Bone marrow (tissue), 2 donors: Measurements from ENCODE around the gene ZBTB9.

ENCODE experiments used
- DNase-seq, 2 donors: peaks; one replicate each; lab custom pipeline; 2025; lab: John Stamatoyannopoulos, UW

The ZBTB9 gene, protein sequence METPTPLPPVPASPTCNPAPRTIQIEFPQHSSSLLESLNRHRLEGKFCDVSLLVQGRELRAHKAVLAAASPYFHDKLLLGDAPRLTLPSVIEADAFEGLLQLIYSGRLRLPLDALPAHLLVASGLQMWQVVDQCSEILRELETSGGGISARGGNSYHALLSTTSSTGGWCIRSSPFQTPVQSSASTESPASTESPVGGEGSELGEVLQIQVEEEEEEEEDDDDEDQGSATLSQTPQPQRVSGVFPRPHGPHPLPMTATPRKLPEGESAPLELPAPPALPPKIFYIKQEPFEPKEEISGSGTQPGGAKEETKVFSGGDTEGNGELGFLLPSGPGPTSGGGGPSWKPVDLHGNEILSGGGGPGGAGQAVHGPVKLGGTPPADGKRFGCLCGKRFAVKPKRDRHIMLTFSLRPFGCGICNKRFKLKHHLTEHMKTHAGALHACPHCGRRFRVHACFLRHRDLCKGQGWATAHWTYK

DNA sequence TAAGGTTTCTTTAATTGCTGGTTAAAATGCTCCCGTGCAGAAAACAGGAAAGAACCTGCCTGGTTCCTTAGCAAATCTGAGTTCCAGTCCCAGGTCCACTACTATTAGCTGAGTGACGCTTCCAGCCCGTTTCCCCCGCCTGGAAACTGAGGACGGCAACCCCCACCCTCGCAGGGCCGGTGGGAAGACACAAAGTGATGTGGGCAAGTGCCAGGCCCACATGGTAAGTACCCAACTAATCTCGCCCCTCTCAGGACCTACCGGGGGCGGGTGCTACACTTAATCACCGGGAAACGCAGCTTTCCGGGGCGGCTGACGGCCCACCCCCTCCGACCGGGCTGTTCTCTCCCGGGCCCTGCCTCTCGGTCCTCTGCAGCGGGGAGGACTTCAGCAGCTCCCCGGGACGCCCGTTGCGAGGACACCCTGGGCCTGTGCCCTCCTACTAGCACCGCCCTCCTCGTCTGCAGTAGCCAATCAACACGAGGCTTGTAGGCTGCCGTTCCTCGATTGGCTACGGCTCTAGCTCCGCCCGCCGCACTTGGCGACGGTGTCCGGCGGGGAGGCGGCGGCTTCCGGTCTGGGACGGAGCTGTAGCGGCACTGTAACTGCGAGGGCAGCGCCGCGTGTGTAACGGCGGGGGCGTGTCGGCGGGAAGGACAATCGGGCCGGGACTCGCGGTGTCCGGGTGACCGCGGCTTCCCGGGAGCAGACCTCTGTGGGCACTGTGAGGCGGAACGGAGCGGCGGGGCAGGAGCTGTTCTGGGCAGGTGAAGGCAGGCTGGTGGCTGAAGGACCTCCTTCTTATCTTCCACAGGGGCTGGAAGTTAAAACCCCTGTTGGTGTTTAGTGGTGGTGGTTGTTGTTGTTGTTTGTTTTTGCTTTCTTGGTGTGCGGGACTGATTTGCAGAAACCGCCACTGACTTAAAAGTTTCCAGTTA, at the start of gene ZBTB9:
Gene ZBTB9, plus strand, starts transcription at position 568 of the 938 bp plus-strand sequence. CDS start 525 bp downstream, outside the sequence.
- peak; percentile 77 to 89 for DNase-seq

DNA sequence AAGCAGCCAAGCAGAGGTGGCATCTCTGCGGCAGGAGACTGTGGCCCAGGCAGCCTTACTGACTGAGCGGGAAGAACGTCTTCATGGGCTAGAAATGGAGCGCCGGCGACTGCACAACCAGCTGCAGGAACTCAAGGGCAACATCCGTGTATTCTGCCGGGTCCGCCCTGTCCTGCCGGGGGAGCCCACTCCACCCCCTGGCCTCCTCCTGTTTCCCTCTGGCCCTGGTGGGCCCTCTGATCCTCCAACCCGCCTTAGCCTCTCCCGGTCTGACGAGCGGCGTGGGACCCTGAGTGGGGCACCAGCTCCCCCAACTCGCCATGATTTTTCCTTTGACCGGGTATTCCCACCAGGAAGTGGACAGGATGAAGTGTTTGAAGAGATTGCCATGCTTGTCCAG, 49.5 kb upstream of the ZBTB9 start:
- DNase-seq = no peak

DNA sequence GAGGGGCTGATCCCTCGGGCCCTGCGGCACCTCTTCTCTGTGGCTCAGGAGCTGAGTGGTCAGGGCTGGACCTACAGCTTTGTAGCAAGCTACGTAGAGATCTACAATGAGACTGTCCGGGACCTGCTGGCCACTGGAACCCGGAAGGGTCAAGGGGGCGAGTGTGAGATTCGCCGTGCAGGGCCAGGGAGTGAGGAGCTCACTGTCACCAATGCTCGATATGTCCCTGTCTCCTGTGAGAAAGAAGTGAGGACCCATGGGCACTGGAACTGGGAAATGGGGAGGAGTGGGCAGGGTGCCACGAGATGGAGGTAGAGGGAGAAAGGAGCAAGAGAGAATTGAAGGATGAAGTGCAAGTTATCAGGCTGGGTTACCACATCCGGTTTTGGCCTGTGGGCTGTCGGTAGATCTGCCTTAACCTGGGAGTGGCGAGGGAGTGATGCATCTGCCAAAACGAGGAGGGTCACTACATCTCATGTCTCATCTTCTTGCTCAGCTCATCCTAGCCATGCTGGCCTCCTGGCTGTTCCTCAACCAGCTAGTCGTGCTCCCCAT, 48.9 kb upstream of the ZBTB9 start:
- no peak for DNase-seq

DNA sequence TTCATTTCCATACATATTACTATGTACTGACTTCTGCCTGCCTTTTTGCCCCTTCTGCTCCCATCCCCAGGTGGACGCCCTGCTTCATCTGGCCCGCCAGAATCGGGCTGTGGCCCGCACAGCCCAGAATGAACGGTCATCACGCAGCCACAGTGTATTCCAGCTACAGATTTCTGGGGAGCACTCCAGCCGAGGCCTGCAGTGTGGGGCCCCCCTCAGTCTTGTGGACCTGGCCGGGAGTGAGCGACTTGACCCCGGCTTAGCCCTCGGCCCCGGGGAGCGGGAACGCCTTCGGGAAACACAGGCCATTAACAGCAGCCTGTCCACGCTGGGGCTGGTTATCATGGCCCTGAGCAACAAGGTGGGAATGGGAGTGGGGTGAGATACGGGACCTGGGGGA, 48.2 kb upstream of the ZBTB9 start:
- DNase-seq = no peak

DNA sequence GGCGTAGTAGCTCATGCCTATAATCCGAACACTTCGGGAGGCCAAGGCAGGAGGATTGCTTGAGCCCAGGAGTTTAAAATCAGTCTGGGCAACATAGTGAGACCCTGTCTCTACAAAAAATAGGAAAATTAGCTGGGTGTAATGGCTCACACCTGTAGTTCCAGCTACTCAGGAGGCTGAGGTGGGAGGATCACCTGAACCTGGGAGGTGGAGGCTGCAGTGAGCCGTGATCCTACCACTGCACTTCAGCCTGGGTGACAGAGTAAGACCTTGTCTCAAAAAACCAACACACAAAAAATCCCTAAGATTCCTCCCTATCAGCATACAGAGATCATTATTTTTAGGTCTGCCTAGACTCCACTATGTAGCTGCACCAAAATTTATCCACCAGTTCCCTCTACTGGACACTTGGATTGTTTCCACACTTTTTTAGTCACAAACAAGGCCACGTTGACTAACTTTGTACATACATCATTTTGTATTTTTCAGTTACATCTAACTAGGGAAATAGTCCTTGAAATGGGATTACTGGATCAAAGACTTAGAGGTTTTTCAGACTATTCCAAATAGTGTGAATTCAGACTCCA, 47.2 kb upstream of the ZBTB9 start:
- peak in 1 of 2 donors; percentile 19 for DNase-seq

DNA sequence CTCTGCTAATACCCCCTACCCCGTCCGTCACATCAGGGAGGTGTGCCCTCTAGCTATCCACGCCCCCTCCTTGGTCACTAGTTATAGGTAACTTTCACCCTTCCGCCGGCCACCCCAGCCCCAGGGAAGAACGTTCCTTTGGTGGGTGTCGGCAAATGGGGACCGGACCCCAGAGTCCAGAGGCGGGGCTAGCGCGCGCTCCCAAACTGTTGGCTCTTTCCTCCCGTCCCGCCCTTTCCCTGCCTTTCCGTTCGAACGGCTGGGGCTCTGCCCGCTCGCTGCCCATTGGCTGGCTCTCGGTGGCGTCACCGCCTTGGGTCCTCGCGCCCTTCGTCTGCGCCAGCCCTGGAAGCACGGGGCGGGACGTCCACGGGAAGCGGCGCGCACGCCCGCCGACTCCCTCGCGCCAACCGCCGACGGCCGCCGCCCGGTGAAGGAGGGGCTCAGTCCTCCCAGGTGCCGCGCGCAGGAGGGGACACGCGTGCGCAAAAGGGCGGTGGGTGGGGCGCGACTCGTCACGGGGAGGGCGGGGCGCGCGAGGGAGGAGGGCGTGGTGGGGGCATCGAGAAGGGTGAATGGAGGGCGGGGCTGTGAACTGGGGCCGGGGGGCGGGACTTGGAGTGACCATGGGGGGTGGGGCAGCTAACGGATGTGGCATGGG, 44.2 kb upstream of the ZBTB9 start:
- peak; percentile 92 to 95 for DNase-seq

DNA sequence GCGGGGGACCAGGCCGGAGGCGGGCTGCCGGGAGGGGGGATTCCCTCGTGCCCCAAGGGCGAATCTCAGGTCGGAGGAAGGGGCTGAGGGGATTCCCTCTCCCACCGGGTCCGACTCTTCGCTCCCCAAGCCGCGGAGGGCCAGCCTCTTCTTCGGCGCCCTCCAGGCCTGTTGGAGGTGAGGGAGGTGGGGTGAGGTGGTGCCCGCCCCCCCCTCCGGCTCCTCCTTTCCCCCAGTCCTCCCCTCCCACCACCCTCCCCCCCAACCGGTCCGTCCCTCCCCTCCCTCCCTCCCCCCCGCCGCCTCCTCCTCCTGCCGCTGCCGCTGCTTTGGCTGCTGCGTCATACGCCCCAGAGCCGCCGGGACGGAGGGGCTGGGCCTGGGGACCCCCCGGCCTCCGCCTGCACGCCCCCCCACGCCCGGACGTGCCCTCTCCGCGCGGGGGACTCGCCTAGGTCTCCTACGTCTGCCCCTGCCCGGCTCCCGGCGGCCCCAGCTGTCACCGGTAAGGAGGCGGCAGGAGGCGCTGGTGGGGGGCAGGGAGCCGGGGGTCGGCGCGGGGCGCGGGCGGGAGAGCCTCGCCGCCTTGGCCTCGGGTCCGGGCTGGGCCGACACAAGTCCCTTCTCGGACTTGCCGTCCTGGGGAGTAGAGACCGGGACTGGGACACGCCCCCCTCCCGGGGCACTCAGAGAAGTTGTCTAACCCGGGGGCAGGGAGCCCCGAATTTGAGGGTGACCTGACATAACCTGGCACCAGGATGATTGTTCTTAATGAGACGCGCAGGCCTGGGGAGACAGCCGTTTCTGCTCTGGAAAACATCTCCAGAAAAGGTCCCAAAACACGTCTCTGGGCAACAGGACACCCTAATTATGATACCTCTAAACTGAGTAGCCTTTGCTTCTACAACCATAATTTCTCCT, 43.4 kb upstream of the ZBTB9 start, which contains the start of gene PHF1:
Gene PHF1, plus strand, starts transcription at position 304 of the 921 bp plus-strand sequence. CDS start 1,250 bp downstream, outside the sequence.
- DNase-seq = peak; percentile 45 to 69

DNA sequence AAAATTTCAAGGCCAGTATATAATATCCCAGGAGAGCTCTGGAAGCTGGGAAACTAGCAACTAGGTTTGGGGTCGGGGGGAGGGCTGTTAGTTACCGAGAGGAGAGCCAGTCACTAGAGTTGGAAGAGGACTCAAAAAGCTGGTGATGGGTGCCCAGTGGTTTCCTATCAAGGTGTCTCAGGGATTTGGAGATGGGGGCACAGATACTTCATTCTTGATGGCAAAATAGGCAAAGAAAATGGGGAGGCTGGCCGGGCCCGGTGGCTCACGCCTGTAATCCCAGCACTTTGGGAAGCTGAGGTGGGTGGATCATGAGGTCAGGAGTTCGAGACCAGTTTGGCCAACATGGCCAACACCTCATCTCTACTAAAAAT, 42.8 kb upstream of the ZBTB9 start:
- DNase-seq = no peak

DNA sequence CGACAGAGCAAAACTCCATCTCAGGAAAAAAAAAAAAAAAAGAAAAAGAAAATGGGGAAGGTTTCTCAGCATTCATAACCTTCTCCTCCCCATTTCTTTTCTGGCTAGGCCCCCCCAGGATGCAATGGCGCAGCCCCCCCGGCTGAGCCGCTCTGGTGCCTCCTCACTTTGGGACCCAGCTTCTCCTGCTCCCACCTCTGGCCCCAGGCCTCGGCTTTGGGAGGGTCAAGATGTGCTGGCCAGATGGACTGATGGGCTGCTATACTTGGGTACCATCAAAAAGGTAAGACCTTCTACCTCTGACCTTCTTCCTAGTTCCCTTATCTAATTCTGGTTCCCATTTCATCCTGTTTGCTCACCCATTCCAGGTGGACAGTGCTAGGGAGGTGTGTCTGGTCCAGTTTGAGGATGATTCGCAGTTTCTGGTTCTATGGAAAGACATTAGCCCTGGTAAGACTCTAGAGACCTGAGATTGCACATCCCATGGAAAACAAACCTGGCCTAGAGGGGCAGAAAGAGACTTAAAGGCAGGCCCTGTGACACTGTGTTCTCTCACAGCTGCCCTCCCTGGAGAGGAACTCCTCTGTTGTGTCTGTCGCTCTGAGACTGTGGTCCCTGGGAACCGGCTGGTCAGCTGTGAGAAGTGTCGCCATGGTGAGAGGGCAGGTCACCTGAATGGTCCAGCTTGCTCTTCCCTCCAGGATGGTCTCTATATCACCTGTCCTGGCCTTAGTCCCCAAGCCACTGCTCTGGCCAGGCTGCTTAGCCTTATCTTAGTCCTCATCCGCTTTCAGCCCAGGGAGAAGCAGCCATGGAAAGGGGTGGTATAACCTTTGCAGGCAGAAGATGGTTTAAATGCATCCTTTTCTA, 42.0 kb upstream of the ZBTB9 start:
- DNase-seq = no peak

DNA sequence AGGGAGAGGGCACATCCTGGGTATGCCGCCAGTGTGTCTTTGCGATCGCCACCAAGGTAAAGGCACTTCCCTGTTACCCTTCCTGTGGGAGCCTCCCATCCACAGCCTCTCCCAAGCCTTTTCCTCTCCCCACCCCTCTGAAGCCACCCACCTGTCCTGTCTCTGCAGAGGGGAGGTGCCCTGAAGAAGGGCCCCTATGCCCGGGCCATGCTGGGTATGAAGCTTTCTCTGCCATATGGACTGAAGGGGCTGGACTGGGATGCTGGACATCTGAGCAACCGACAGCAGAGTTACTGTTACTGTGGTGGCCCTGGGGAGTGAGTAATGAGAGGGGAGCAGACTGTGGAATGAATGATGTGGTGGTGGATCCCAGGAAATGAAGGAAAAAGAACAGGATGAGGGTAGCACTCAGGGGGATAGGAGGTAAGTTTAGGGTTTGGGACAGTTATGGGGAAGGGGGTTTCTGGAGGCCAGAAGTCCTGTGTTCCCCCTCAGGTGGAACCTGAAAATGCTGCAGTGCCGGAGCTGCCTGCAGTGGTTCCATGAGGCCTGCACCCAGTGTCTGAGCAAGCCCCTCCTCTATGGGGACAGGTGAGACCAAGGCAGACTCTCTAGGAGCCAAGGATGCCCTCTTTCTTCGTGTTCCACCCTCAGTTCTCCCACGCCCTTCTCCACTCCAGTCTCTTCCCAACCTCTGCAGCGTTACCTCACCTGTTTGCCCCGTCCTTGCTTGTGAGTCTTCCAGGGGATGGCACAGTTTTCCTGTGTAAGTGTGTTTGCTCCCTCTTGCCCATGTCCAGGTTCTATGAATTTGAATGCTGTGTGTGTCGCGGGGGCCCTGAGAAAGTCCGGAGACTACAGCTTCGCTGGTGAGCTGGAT, 40.9 kb upstream of the ZBTB9 start:
- DNase-seq = no peak

DNA sequence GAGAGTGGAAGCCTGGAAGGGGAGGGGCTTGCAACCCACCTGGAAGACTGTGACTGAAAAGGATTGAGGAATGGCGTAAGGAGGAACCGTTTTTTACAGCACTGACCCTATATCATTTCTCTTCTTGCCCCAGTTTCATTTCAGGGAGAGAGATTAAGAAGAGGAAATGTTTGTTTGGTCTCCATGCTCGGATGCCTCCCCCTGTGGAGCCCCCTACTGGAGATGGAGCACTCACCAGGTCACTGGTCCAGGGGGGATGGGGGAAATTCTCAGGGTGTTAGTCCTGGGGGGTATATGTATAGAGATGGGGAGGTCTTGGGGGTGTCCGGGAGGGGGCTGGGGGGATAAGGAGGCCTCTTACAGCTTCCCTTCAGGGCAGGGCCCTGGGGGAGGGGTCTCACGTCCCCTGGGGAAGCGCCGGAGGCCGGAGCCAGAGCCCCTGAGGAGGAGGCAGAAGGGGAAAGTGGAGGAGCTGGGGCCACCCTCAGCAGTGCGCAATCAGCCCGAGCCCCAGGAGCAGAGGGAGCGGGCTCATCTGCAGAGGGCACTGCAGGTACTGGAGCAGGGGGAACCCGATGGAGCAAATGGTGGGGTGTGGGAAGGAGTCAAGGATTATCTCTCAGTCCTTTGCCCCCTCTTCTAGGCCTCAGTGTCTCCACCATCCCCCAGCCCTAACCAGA, 39.6 kb upstream of the ZBTB9 start:
- no peak for DNase-seq

DNA sequence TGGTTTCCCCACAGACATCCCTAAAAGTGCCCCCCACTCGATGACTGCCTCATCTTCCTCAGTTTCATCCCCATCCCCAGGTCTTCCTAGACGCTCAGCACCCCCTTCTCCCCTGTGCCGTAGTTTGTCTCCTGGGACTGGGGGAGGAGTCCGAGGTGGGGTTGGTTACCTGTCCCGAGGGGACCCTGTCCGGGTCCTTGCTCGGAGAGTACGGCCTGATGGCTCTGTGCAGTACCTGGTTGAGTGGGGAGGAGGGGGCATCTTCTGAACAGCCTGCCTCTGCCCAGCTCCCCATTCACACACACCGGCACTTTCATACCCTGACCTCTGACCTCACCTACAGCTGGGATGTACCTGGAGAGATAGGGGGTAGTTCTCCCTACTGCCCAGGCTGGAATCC, 38.5 kb upstream of the ZBTB9 start:
- DNase-seq = no peak

DNA sequence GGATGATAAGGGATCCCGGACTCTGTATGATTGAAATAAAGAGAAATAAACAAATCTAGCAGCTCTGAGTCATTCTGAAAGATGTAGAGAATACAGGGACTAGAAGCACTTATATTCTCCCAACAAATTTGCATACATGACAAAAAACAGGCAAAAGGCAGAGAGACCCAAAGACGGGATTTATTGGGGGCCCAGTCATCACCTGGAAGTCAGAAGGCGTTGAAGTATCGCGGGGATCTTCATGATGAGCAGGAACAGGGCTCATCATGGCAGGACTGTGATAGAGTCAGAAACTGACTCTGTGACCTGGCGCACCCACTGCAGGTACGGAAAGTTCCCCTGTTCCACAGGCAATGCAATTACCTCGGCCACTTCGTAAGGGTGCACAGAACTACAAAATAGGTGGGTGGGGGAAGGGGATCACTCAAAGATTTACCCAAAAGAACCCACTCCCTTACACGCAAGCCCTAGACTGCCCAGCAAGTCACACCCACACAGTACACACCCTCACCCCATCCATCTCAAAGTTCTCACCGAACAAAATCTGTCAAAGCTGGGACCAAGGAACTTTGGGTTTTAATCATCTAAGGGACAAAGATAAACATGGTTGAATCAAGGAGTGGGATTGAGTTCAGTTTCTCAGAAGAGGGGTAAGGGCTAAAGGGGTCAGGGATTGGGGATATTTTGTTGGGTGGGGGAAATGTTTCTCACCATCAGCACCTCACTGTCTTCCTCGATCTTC, 37.8 kb upstream of the ZBTB9 start:
- no peak for DNase-seq

DNA sequence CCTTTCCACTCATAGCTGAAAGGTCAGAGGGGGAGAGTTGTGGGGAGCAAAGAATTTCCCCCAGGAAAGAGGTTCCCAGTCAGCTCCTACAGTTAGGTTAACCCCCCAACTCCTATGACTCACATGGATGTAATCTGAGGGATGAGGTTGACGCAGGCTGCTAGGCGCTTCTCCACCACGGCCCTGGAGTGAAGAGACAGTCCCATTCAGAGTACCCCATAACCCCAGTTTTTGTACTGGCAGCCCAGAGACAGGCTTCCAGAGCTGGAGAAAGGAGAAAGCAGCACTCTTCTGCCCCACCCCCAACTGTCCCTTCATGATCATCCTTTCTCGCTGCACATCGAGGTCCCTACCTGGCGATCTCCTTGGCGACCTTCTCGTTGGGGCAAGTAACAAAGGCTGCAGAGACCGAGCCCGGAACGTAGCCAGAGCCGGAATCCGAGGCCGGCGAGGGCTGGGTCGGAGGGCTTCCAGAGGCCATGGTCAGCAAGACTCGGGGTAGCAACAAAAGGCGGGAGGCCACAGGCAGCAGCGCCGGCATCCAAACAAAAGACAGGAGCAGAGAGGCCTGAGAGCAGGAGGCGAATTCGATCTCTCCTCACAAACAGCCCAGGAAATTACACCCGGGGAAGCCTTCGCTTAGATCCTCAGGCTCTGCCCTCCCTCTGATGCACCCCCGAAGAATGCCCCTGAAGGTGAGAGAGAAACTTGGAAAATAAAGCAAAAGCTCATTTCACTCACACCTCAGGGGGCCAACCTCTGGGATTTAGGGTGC, 37.1 kb upstream of the ZBTB9 start:
- peak in 1 of 2 donors; percentile 11 for DNase-seq

DNA sequence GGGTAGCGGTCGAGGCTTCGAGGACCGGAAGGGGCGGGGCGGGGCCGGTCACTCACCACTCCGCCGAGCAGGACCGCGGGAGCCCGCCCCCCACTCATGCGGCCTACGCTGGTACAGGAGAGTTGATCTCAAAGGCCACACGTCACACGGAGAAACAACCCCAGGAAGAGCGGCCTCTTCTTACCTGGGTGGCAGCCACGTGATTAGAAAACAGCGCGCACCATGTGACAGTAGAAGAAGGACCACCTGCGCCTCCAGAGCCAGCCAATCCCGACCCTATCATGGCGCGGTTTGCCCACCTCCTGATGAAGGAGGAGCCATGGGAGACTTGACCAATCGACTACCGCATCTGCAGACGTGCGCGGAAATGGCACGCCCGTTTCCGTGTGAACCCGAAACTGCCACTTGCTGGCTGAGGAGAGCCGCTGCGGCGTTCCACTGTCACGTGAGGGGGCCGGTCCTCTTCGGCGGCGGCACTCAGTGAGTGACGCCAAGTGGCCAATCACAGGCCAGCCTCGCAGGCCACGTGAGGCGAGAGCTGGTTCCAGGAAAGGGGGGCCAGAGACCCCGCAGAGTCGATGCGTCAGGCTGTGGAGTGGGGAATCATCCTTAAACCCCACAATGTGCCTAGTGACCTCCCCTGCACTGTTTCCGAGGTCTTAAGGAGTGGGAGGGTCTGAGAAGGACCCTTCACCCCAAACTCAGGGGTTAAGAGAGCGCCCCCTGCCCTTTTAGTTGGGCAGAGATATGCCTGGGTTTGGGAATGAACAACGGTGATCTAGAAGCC, 36.3 kb upstream of the ZBTB9 start, which contains the start of gene CUTA:
Gene CUTA, minus strand, starts transcription at position 205 of the 787 bp plus-strand sequence. Its CDS starts 107 bp downstream, at position 98.
- peak; percentile 83 to 97 for DNase-seq
